HUES6 (cell line): Measurements from ENCODE around the gene N4BP3.

Experiments
- H3K27ac ChIP-seq: 2 replicates; pipeline ENCODE4 v1.7.0; 2013; ENCODE audit warnings: low read depth, mild to moderate bottlenecking, low read length, inconsistent platforms
- H3K27me3 ChIP-seq: 2 replicates; pipeline ENCODE4 v1.6.1; 2013; ENCODE audit warnings: low read length; ENCODE audit not compliant: control insufficient read depth, insufficient read depth
- H3K36me3 ChIP-seq: 2 replicates; pipeline ENCODE4 v1.6.1; 2013; ENCODE audit warnings: low read length; ENCODE audit not compliant: control insufficient read depth, insufficient read depth
- H3K4me1 ChIP-seq: 2 replicates; pipeline ENCODE4 v1.6.1; 2013; ENCODE audit warnings: low read length; ENCODE audit not compliant: control insufficient read depth, insufficient read depth
- H3K4me3 ChIP-seq: 2 replicates; pipeline ENCODE4 v1.5.1; 2013; ENCODE audit warnings: low read depth, low read length
- H3K9ac ChIP-seq: one replicate; pipeline ENCODE4 v1.6.1; 2013; ENCODE audit warnings: mild to moderate bottlenecking, low read length
- H3K9me3 ChIP-seq: 2 replicates; pipeline ENCODE4 v1.6.1; 2013; ENCODE audit warnings: low read depth, low read length; ENCODE audit not compliant: control insufficient read depth, insufficient read depth

N4BP3 gene

GRCh38 chr5:178136990-178137389 is 23.7 kb downstream of the N4BP3 start:
- no peaks in the 10 kb centered on the region for H3K27me3 ChIP-seq
- no peak overlapping the region for H3K27ac ChIP-seq
- H3K9me3 ChIP-seq: no peaks in the 10 kb centered on the region
- H3K4me3 ChIP-seq: no peak overlapping the region
- no peak overlapping the region for H3K9ac ChIP-seq
- no peaks in the 10 kb centered on the region for H3K4me1 ChIP-seq
- H3K36me3 ChIP-seq: peaks cover 72% of the 10 kb centered on the region

DNA sequence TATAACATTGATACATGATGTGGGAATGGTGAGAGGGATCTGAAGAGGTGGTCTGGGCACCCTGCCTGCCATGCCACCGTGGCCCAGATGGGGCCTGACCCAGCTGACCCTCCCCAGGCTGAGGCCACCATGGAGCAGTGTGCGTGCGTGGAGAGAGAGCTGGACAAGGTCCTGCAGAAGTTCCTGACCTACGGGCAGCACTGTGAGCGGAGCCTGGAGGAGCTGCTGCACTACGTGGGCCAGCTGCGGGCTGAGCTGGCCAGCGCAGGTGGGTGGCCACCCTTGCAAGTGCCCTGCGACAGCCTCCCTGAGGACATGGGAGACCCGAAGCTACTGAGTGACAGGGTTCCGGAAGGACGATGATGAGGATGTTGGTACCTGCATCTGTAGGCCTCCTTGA is 24.7 kb downstream of the N4BP3 start:
- H3K9ac ChIP-seq: no peak overlapping the region
- H3K4me3 ChIP-seq: no peak overlapping the region
- peaks cover 82% of the 10 kb centered on the region for H3K36me3 ChIP-seq
- no peaks in the 10 kb centered on the region for H3K4me1 ChIP-seq
- no peaks in the 10 kb centered on the region for H3K9me3 ChIP-seq
- H3K27me3 ChIP-seq: no peaks in the 10 kb centered on the region
- no peak overlapping the region for H3K27ac ChIP-seq

GRCh38 chr5:178141550-178141949 is 28.2 kb downstream of the N4BP3 start:
- Histone ChIP-seq H3K36me3 (peaks cover 85% of the 10 kb centered on the region), H3K4me1 (no peaks in the 10 kb centered on the region), H3K9me3 (no peaks in the 10 kb centered on the region), H3K27ac (no peak overlapping the region), H3K4me3 (no peak overlapping the region), H3K9ac (no peak overlapping the region), H3K27me3 (no peaks in the 10 kb centered on the region)

- no peak overlapping the region for H3K9ac ChIP-seq
- H3K36me3 ChIP-seq: peaks cover 89% of the 10 kb centered on the region
- H3K4me1 ChIP-seq: no peaks in the 10 kb centered on the region
- no peak overlapping the region for H3K4me3 ChIP-seq
- H3K27ac ChIP-seq: no peak overlapping the region
- H3K9me3 ChIP-seq: no peaks in the 10 kb centered on the region
- H3K27me3 ChIP-seq: no peaks in the 10 kb centered on the region
These were observed 29.3 kb downstream of the N4BP3 start for GRCh38 chr5:178142642-178143041.

DNA sequence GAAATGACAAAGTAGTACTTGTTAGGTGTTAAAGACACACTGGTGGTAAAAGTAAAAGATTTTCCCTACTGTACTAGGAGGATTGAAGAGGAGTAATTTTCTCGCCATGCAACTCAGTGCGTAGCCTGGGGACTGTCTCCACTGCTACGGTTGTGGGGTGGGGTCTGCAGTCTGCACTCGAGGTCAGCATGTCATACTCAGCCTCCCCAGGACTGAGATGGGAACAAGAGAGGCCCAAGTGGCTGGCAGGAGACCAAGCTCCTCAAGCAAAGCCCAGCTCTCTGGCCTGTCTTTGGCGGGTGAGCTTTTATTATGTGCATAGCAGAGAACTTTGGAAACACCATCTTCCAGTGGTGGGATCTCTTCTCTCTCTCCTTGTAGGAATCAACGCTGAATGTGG is 29.9 kb downstream of the N4BP3 start:
- Histone ChIP-seq H3K27ac (no peak overlapping the region), H3K4me3 (no peak overlapping the region), H3K9ac (no peak overlapping the region), H3K36me3 (peaks cover 89% of the 10 kb centered on the region), H3K27me3 (no peaks in the 10 kb centered on the region), H3K4me1 (no peaks in the 10 kb centered on the region), H3K9me3 (no peaks in the 10 kb centered on the region)

DNA sequence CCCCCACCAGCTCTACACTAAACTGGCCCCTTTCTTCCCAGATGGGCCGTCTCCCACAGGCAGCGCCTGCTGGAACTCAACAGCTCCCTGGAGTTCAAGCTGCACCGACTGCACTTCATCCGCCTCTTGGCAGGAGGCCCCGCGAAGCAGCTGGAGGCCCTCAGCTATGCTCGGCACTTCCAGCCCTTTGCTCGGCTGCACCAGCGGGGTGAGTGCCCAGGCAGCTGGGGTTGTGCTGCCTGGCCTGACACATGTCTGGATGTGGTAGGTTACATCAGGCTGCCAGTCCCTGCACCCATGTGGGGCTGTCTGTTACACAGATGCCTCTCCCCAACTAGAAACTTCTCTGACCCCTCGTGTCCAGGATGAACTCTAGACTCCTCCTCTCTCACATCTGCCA is 30.6 kb downstream of the N4BP3 start:
- Histone ChIP-seq H3K4me3 (no peak overlapping the region), H3K4me1 (no peaks in the 10 kb centered on the region), H3K36me3 (peaks cover 92% of the 10 kb centered on the region), H3K27ac (no peak overlapping the region), H3K9me3 (no peaks in the 10 kb centered on the region), H3K9ac (no peak overlapping the region), H3K27me3 (no peaks in the 10 kb centered on the region)

DNA sequence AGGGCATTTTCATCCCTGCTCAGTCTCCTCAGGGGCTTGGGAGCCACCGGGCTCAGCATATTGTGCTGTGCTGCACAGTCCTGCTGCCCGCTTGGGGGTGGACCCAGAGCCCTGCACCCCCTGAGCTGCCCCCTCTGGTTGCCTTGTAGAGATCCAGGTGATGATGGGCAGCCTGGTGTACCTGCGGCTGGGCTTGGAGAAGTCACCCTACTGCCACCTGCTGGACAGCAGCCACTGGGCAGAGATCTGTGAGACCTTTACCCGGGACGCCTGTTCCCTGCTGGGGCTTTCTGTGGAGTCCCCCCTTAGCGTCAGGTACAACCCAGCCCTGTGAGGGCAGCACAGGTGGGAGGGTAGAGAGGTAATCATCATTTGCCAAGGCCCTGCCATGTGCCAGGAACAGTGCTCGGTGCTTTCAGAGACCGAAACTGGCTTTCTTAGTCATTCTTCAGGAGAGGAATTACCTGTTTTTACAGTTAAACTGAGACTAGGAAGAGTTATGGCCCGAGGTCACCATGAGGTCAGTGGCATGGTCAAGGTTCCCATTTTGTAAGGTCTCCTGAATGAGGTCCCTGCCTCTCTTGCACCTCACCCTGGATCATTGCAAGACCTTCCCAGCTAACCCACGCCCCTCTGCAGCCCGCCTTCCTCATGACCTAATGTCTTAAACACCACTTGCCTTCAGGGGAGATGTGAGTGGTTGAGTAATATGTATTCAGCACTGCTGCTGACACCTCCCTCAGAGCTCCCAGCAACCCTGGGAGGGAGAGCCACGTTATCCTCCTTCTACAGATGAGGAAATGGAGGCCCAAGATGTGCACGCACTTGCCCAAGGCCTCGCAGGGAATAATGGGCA is 32.9 kb downstream of the N4BP3 start:
- no peaks in the 10 kb centered on the region for H3K9me3 ChIP-seq
- H3K36me3 ChIP-seq: peaks cover 95% of the 10 kb centered on the region
- no peak overlapping the region for H3K9ac ChIP-seq
- no peaks in the 10 kb centered on the region for H3K4me1 ChIP-seq
- H3K27me3 ChIP-seq: no peaks in the 10 kb centered on the region
- H3K4me3 ChIP-seq: no peak overlapping the region
- no peak overlapping the region for H3K27ac ChIP-seq

DNA sequence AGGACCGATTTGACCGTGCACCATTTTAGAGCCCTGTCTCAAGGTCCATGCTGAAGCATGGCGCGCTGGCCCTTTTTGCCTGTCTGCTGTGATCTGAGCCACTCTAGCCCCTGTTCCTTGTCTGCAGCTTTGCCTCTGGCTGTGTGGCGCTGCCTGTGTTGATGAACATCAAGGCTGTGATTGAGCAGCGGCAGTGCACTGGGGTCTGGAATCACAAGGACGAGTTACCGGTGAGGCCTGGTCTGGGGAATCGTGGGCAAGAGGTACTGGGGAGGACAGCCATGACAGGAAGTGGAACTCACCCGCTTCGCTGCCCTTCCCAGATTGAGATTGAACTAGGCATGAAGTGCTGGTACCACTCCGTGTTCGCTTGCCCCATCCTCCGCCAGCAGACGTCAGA is 34.1 kb downstream of the N4BP3 start:
- Histone ChIP-seq H3K36me3 (peaks cover 94% of the 10 kb centered on the region), H3K9ac (no peak overlapping the region)

DNA sequence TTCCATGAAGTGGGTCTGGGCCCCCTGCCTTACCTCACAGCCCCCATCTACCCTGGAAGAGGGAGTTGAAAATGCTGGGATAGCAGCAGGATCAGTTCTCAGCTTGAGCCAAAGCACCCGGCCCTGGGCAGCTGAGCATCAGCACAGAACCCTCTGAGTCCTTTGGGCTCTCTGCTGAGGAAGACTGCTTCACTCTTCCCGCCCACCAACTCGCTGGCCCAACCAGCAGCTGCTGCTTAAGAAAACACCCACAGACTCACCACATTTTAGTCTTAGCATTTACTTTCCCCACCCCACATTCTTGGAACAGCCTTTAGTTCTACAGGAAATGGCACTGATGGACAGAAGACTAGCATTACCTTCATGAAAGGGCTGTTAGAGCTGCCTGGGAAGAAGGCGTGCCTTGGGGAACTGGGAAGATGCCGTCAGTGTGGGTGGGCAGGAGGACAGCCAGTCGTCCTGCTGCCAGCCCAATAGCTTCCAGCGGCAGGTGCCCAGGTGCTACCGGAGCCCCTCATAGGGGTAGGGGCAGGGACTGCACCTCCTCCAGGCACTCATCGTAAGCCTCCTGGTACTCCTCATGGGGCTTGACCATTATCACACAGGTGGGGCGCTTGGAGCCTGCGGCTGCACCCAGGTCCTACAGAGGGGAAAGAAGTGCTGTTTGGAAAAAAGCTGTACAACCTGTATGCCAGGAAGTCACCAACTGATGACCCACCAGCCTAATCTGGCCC is 36.0 kb downstream of the N4BP3 start:
- Histone ChIP-seq H3K36me3 (peaks cover 76% of the 10 kb centered on the region), H3K27me3 (no peaks in the 10 kb centered on the region), H3K4me3 (no peak overlapping the region), H3K9me3 (no peaks in the 10 kb centered on the region), H3K4me1 (no peaks in the 10 kb centered on the region), H3K27ac (no peak overlapping the region), H3K9ac (no peak overlapping the region)

More for the DNA sequence above, 34.1 kb downstream of the N4BP3 start:
- Histone ChIP-seq H3K9me3 (no peaks in the 10 kb centered on the region), H3K27ac (no peak overlapping the region), H3K4me1 (no peaks in the 10 kb centered on the region), H3K27me3 (no peaks in the 10 kb centered on the region), H3K4me3 (no peak overlapping the region)

DNA sequence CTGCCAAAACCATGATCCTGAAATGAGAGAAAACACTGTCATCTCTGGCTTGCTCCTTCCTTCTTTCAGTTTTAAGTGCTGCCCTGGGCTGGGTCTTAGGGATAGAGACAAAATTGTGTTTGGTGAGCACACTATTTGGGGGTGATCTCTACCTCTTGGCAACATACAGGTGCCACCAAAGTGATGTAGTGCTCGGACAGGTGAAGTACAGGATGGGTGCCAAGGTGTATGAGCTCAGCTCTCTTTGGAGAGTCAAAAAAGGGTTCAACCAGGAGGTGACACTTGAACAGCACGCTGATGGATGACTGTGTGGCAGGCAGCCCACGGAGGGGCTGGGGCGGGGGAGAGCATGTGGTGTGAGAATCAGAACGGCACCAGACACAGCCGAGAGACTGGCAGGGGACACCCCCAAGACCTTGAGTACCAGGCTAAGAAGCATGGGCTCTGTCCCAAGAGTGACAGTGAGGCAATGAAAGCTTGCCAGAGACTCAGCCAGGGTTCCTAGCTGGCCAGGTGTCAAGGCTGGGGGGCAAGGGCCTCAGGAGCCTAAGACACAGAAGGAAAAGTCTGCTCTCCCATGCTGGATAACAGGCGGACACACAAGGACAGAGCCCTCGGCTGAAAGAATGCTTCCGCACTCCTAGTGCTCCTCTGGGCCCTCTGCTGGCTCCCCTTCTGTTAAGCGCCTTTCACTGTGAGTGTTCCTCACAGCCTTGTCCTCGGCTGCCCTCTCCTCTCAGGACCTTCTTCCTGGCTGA is 37.8 kb downstream of the N4BP3 start:
- Histone ChIP-seq H3K4me3 (no peak overlapping the region), H3K27ac (no peak overlapping the region), H3K36me3 (peaks cover 63% of the 10 kb centered on the region), H3K27me3 (no peaks in the 10 kb centered on the region), H3K4me1 (no peaks in the 10 kb centered on the region), H3K9ac (no peak overlapping the region), H3K9me3 (no peaks in the 10 kb centered on the region)
